Activated T-cell treated with anti-CD3 and anti-CD28 coated beads, Interleukin-2, amount 50 U/mL, for 72 hours (primary cell): ENCODE measurements around the gene NFE2L2. TPM values are rescaled to one million over a fixed set of nuclear protein-coding genes. Genes with fewer than 3 reads are reported as not detected.
"Not testable (repeated sequence)": the region's sequence is repeated elsewhere in the genome, so short reads cannot be mapped to it uniquely, and the experiment has no call there.

Source experiments
- ATAC-seq, 2 donors: fragments of 150-1000 bp; cut with Tn5 transposase; replicated peaks in 1 of 2; 2 replicates each; pipeline ENCODE4 v1.10.0; 2021; ENCODE audit warnings: moderate library complexity in 2 of 2, mild to moderate bottlenecking in 1 of 2
- DNase-seq, 2 donors: peaks; one replicate each; pipeline ENCODE4 v3.0.0; 2021 to 2022; ENCODE audit warnings: mixed read lengths in 1 of 2
- H3K27ac Mint-ChIP-seq: one replicate; pipeline ENCODE4 v1.8.0; 2022; ENCODE audit warnings: mild to moderate bottlenecking, moderate library complexity, mixed read lengths
- H3K27me3 Mint-ChIP-seq: one replicate; pipeline ENCODE4 v1.8.0; 2022; ENCODE audit warnings: low read depth, mixed read lengths
- H3K36me3 Mint-ChIP-seq, 2 donors: one replicate each; pipeline ENCODE4 v1.8.0; 2022; ENCODE audit warnings: mixed read lengths in 2 of 2, mild to moderate bottlenecking in 1 of 2; ENCODE audit not compliant: insufficient read depth in 2 of 2
- H3K4me1 Mint-ChIP-seq: one replicate; pipeline ENCODE4 v1.8.0; 2022; ENCODE audit warnings: low read depth, mixed read lengths
- H3K4me3 Mint-ChIP-seq, 2 donors: one replicate each; pipeline ENCODE4 v1.8.0; 2022; ENCODE audit warnings: mild to moderate bottlenecking in 2 of 2, mixed read lengths in 2 of 2, moderate library complexity in 2 of 2
- H3K9me3 Mint-ChIP-seq, 2 donors: one replicate each; pipeline ENCODE4 v1.8.0; 2022; ENCODE audit warnings: mixed read lengths in 2 of 2
- total RNA-seq, 2 donors: library from RNA; stranded (reverse); gene quantifications; one replicate each; pipeline ENCODE4 v1.2.3, GENCODE V29; 2022

The NFE2L2 gene
- total RNA-seq, 2 donors from 2014 or later = 74.6 to 81.4 TPM

DNA sequence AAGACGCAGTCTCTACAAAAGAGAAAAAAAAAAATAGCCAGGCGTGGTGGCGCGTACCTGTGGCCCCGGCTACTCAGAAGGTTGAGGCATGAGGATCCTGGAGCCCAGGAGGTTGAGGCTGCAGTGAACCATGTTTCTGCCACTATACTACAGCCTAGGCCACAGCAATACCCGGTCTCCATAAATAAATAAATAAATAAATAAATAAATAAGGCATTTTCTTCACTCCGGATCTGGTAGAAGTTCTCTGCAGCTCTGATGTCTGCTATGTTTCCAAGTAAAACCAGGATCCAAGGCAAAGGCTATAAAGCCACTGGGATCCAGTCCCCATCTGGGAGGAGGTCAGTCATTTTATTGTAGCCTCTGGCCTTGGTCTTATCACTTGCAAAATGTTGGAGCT is 15.5 kb downstream of the NFE2L2 start:
- no peaks in the 10 kb centered on the region for H3K27me3 Mint-ChIP-seq
- H3K36me3 Mint-ChIP-seq = peaks cover 13 to 25% of the 10 kb centered on the region in 2 donors
- no peak overlapping the region for H3K4me3 Mint-ChIP-seq
- ATAC-seq = no peak
- peaks cover 87% of the 10 kb centered on the region for H3K4me1 Mint-ChIP-seq
- no peaks in the 10 kb centered on the region for H3K9me3 Mint-ChIP-seq
- peak overlapping the region; percentile 45 for H3K27ac Mint-ChIP-seq
- no peak for DNase-seq

DNA sequence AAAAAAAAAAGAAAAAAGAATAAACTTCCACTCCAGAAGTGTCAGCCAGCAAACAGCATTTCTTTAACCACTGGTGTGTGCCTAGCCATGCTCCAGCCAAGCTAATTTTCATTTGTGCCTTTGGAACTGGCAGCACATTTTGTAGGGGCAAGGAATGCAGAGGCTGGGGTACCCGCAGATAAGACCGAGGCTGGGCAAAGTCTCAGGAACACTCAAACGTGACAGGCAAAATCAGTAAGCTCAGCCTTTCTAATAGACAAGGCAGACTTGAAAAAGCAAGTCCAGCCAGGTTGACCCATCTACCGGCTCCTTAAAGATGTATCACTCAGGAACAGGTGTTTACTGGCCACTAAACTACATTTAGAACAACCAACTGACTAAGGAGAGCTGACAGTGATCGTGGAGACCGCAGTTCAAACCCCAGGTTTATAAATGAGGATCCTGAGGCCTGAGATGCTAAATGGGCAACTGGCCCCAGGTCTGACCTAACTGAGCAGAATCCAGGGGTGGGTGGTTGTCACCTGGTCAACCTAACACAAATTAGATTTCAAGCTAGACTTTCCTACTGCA is 16.7 kb downstream of the NFE2L2 start:
- no peak for ATAC-seq
- H3K4me3 Mint-ChIP-seq = no peak overlapping the region
- H3K36me3 Mint-ChIP-seq = peaks cover 12 to 21% of the 10 kb centered on the region in 2 donors
- no peaks in the 10 kb centered on the region for H3K9me3 Mint-ChIP-seq
- peak overlapping the region; percentile 40 for H3K27ac Mint-ChIP-seq
- no peak for DNase-seq
- no peaks in the 10 kb centered on the region for H3K27me3 Mint-ChIP-seq
- peaks cover 87% of the 10 kb centered on the region for H3K4me1 Mint-ChIP-seq

DNA sequence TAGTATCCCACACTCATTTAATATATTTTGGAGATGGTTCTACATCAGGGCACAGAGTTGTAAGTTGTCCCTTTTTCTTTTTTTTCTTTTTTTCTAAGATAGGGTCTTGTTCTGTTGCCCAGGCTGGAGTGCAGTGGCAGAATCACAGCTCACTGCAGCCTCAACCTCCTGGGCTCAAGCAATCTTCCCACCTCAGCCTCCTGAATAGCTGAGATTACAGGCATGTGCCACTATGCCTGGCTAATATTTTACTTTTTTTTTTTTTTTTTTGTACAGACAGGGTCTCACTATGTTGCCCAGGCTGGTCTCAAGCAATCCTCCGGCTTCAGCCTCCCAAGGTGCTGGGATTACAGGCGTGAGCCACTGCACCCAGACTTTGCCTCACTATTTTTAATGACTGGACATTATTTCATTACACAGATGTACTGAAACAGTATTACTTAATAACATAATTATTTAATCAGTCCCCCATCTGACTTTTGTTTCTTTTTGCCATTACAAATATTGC is 17.9 kb downstream of the NFE2L2 start:
- H3K27ac Mint-ChIP-seq = peak overlapping the region; percentile 85
- peaks cover 7 to 21% of the 10 kb centered on the region in 2 donors for H3K36me3 Mint-ChIP-seq
- H3K4me3 Mint-ChIP-seq, DNase-seq, ATAC-seq, H3K9me3 Mint-ChIP-seq, H3K27me3 Mint-ChIP-seq: not testable (repeated sequence)
- peaks cover 87% of the 10 kb centered on the region for H3K4me1 Mint-ChIP-seq

DNA sequence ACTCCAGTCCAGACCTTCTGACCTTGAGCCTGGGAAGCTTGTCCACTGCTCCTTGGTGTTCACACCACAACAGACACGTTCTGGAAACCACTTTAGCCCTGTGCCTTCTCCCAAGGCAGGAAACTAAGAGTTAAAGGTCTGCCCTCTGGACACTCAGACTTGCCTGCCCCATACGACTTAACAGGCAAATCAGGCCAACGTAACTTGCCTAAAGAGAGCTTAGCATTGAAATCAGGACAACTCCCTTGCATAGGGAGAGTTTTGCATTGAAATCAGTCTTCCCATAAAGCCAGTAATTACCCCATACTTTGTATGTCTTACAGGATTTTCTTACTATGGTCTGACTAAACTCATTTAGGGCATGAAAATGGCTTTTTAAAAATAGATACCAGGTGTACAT is 18.5 kb downstream of the NFE2L2 start:
- no peaks in the 10 kb centered on the region for H3K27me3 Mint-ChIP-seq
- H3K4me3 Mint-ChIP-seq = no peak overlapping the region
- DNase-seq (no peak), ATAC-seq (no peak)
- H3K27ac Mint-ChIP-seq = peak overlapping the region; percentile 85
- peaks cover 4 to 17% of the 10 kb centered on the region in 2 donors for H3K36me3 Mint-ChIP-seq
- H3K9me3 Mint-ChIP-seq = no peaks in the 10 kb centered on the region
- H3K4me1 Mint-ChIP-seq = peaks cover 87% of the 10 kb centered on the region

DNA sequence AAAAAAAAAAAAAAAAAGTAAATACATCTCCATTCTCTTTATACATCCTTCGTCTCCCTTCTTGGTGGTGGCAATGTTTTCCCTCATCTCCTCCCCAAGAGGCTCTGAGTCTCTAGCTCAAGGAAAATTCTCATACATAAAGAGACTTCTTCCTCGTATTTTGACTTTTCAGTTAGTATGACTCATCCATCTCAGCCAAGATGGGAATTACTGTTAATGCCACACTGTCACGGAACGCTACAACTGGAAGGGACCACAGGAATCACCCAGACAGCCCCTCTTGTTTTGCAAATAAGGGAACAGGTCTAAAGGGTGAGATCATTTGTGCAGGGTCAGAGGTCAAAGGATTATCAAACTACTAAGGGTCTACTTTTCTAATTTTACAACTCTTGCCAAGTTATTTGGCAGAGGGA is 19.5 kb downstream of the NFE2L2 start:
- H3K36me3 Mint-ChIP-seq = peaks cover 4 to 11% of the 10 kb centered on the region in 2 donors
- peak overlapping the region; percentile 66 for H3K27ac Mint-ChIP-seq
- H3K4me1 Mint-ChIP-seq = peaks cover 87% of the 10 kb centered on the region
- no peaks in the 10 kb centered on the region for H3K9me3 Mint-ChIP-seq
- ATAC-seq (peak in 1 of 2 donors; percentile 22), DNase-seq (no peak)
- H3K4me3 Mint-ChIP-seq = peak overlapping the region in 1 of 2 donors; percentile 50
- H3K27me3 Mint-ChIP-seq = no peaks in the 10 kb centered on the region

DNA sequence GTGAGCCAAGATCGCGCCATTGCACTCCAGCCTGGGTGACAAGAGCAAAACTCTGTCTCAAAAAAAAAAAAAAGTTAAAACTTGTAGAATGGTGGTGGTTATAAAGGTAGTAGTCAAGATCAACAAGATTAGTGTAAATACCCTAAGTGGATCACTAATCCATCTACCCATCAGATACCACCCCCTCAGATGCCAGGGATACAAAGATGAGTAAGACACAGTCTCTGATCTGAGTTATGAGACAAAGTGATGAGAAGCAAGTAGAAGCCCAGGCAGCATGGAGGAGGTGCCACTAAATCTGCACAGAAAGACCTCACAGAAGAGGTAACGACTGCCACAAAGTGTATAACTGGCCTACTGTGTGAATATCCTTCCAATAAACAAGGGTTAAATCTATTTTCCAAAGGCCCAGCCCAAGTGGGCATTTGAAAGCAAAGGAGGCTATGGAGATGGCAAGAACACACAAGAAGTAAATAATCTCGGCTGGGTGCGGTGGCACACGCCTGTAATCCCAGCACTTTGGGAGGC is 20.2 kb downstream of the NFE2L2 start:
- Mint-ChIP-seq H3K27me3 (no peaks in the 10 kb centered on the region), H3K9me3 (no peaks in the 10 kb centered on the region), H3K4me3 (peak overlapping the region; percentile 15 to 51), H3K36me3 (peaks cover 4 to 11% of the 10 kb centered on the region in 2 donors), H3K4me1 (peaks cover 89% of the 10 kb centered on the region), H3K27ac (peak overlapping the region; percentile 68)
- DNase-seq (peak in 1 of 2 donors; percentile 25), ATAC-seq (peak; percentile 67 to 68)

DNA sequence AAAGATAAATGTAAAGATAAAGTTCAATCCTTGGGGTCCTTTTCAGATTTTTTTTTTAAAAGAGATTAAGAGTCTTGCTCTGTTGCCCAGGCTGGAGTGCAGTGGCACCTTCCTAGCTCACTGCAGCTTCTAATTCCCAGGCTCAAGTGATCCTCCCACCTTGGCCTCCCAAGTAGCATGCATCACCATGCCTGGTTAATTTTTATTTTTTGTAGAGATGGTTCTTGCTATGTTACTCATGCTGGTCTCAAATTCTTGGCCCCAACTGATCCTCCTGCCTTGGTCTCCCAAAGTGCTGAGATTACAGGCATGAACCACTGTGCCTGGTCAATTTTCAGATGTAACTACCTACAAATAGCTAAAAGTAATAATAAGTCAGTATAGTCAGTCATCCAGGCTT is 21.1 kb downstream of the NFE2L2 start:
- no peaks in the 10 kb centered on the region for H3K27me3 Mint-ChIP-seq
- H3K4me3 Mint-ChIP-seq = peak overlapping the region; percentile 59 to 63
- DNase-seq (no peak), ATAC-seq (no peak)
- H3K36me3 Mint-ChIP-seq = peaks cover 1 to 12% of the 10 kb centered on the region in 2 donors
- no peaks in the 10 kb centered on the region for H3K9me3 Mint-ChIP-seq
- peak overlapping the region; percentile 66 for H3K27ac Mint-ChIP-seq
- peaks cover 94% of the 10 kb centered on the region for H3K4me1 Mint-ChIP-seq

DNA sequence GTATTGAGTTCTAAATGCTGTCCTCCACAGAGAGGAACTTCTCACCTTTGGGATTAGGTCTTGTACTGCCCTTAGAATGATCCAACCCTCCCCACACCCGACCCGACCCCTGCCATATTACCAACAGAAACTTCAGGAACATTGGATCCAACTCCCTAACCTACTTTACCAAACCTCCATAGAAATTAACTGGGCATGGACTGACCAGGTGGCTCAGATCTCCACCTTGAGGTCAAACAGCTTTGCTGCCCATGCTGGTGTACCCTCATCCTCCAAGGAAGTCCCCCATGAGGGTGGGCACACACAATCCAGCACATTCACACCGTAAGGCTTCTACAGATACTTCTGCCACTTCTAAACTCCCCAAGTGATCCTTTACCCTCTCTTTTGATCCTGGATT is 21.5 kb downstream of the NFE2L2 start:
- H3K9me3 Mint-ChIP-seq = no peaks in the 10 kb centered on the region
- peak overlapping the region; percentile 66 for H3K27ac Mint-ChIP-seq
- H3K27me3 Mint-ChIP-seq = no peaks in the 10 kb centered on the region
- H3K4me1 Mint-ChIP-seq = peaks cover 96% of the 10 kb centered on the region
- H3K4me3 Mint-ChIP-seq = peak overlapping the region; percentile 59 to 63
- peaks cover 1 to 12% of the 10 kb centered on the region in 2 donors for H3K36me3 Mint-ChIP-seq
- ATAC-seq (no peak), DNase-seq (no peak)

DNA sequence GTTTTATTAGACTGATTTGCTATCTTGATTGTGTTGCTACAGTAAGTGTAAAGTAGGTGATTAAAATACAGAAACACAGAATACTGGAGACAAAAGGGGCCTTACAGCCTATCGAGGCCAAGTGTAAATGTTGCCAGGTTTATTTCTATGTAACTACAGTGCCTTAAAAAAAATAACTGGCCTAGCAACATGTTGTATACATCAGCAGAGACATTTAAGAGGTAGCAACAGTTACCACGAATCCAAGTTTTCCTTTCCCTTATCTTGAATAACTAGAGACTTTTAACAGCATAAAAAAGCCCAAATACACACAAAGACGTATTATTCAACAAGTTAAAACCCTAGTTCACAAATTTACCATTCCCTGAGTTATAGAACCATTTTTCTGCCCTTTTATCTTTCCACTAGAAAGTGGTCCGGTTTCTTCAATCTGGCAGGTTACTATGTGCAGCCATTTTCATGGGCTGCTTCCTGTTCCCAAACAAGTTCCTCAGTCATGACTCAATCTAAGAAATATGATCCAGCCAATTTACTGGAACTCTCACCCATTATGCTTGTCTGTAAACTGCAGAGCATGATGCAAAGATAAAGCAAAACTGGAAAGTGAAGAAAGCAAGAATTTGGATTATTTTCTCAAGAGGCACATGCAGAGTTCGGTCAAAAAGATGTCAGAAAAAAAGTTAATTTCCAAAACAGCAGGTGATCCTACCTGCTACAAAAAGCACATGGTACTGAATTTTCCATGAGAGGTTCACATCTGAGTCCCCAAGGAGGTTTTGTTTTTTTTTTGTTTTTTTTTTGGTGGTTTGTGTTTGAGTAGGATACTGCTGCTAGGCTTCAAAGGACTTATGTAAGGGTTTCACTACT is 22.2 kb downstream of the NFE2L2 start:
- peaks cover 1 to 12% of the 10 kb centered on the region in 2 donors for H3K36me3 Mint-ChIP-seq
- ATAC-seq = peak in 1 of 2 donors; percentile 5
- peaks cover 96% of the 10 kb centered on the region for H3K4me1 Mint-ChIP-seq
- no peak for DNase-seq
- H3K4me3 Mint-ChIP-seq = peak overlapping the region; percentile 59 to 63
- no peaks in the 10 kb centered on the region for H3K9me3 Mint-ChIP-seq
- H3K27ac Mint-ChIP-seq = peak overlapping the region; percentile 66
- H3K27me3 Mint-ChIP-seq = no peaks in the 10 kb centered on the region

DNA sequence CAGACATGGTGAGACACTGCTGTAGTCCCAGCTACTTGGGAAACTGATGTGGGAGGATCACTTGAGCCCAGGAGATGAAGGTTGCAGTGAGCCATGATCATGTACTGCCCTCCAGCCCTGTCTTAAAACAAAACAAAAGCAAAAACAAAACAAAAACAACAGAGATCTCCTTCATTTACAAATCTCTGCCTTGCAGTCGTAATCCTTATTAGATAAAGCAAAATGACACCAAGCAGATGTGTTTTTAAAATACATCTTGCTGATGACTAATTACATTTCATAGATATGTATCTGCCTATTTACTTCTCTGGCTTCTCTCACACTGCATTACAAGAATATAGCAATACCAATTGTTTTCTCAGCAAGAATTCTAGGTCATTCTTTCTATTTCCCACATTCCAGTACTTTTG is 22.8 kb downstream of the NFE2L2 start:
- Mint-ChIP-seq H3K27ac (peak overlapping the region; percentile 66), H3K36me3 (peaks cover 1 to 12% of the 10 kb centered on the region in 2 donors), H3K4me3 (peak overlapping the region; percentile 59 to 63), H3K27me3 (no peaks in the 10 kb centered on the region), H3K9me3 (no peaks in the 10 kb centered on the region), H3K4me1 (peaks cover 90% of the 10 kb centered on the region)
- DNase-seq = no peak
- peak in 1 of 2 donors; percentile 21 for ATAC-seq

DNA sequence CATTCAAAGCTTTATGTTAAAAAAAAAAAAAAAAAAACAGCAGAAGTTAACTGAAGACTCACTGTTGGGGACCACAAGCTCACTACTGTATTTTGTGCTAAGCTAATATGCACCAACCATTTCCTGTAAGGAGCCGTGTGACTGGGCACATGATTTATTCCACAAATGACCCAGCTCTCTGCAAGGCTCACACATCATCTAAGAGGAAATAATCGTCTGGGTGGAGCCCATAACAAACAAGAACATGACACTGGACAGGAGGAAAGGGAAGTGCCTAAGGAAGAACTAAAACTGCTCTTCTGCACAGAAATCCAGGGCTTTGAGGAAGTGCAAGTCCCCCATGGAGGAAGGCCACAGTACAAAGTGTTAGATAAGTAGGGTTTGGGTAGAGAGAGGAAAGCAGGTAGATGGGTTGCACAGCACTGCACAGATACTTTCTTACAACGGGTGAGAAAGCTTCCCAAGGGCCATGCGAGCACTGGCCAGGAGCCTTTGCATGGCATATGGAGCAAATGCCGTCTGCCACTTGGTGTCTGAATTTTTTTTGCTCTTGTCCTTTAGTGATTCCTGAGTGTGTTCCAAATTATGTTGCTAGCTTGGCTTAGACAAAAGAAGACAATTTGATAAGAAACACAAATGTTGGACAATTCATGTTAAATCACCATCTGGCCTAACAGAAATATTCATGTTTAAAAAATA is 24.4 kb downstream of the NFE2L2 start:
- peak overlapping the region; percentile 59 to 63 for H3K4me3 Mint-ChIP-seq
- no peaks in the 10 kb centered on the region for H3K27me3 Mint-ChIP-seq
- peaks cover 5 to 17% of the 10 kb centered on the region in 2 donors for H3K36me3 Mint-ChIP-seq
- DNase-seq (peak in 1 of 2 donors; percentile 42), ATAC-seq (peak; percentile 67 to 81)
- H3K4me1 Mint-ChIP-seq = peaks cover 82% of the 10 kb centered on the region
- peak overlapping the region; percentile 66 for H3K27ac Mint-ChIP-seq
- no peaks in the 10 kb centered on the region for H3K9me3 Mint-ChIP-seq

DNA sequence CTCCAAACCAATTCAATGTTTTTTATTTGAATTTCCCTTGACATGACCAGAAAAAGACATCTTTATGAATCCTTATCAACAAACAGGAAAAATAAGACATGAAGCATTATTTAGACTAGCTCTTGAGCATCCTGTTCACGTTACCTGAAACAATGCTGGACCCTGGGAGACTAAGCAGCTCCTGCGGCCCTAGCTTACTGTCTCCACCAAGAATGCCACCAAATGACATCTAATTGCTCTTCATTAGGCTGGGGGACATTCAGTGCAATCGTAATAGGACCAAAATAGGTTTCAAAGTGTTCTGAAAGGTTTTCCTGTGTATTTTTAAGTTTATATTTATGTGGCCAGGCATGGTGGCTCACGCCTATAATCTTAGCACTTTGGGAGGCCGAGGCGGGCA is 25.5 kb downstream of the NFE2L2 start:
- ATAC-seq (no peak), DNase-seq (no peak)
- peaks cover 80% of the 10 kb centered on the region for H3K4me1 Mint-ChIP-seq
- H3K27me3 Mint-ChIP-seq = no peaks in the 10 kb centered on the region
- peaks cover 9 to 22% of the 10 kb centered on the region in 2 donors for H3K36me3 Mint-ChIP-seq
- peak overlapping the region; percentile 82 for H3K27ac Mint-ChIP-seq
- H3K4me3 Mint-ChIP-seq = no peak overlapping the region
- no peaks in the 10 kb centered on the region for H3K9me3 Mint-ChIP-seq
